AG20443 (cell line): ENCODE results near the gene MCF2L2.
"Not testable (repeated sequence)": the region's sequence is repeated elsewhere in the genome, so short reads cannot be mapped to it uniquely, and the experiment has no call there.

Experiments used
- DNase-seq: peaks from one replicate; pipeline ENCODE4 v3.0.0; 2012; ENCODE audit warnings: low spot score, mixed read lengths

Gene MCF2L2

GRCh38 chr3:183233966-183234365 lies 194.5 kb downstream of the MCF2L2 start:
- no peak for DNase-seq

- no peak for DNase-seq
These were observed 197.6 kb downstream of the MCF2L2 start for GRCh38 chr3:183230826-183231225.

GRCh38 chr3:183230251-183230650 lies 198.2 kb downstream of the MCF2L2 start:
- DNase-seq = not testable (repeated sequence)

GRCh38 chr3:183229178-183229577 lies 199.2 kb downstream of the MCF2L2 start:
- DNase-seq = no peak

DNA sequence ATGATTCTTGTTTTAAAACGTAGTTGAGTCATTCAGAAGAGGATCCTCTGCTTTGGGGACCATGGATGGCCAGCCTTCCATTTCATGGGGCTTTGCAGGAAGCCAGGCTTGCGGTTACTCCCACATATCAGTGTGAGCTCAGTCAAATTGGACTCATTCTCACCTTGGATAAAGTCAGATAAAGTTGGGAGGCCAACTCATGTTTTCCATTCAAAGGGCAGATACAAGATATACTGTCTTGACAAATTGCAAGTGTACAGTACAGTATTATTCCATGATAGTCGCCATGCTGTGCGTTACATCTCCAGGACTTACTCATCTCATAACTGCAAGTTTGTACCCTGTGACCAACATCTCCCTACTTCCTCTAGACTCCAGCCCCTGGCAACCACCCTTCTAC lies 200.8 kb downstream of the MCF2L2 start:
- no peak for DNase-seq

DNA sequence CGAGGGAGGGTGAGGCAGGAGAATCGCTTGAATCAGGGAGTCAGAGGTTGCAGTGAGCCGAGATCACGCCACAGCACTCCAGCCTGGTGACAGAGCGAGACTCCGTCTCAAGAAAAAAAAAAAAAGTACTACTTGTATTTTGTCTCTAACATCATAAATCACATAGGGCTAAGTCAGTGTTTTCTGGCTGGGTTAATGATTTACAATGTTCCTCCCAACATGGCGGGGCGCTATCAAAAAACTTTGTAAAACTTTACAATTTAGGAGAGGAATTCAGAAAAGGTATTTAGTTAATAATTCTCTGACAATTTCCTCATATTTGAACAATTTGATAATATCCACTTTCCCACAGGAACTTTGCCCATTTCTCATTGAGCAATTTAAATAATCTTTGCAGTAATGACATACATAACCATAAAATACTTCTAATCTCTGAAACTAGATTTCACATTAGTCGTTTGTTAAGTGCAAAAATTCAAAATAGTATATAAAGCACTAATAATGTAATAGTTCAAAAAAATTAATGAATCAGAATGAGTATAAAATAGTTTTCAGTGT lies 202.0 kb downstream of the MCF2L2 start:
- no peak for DNase-seq

GRCh38 chr3:183224180-183224970 lies 204.0 kb downstream of the MCF2L2 start:
- DNase-seq = no peak

DNA sequence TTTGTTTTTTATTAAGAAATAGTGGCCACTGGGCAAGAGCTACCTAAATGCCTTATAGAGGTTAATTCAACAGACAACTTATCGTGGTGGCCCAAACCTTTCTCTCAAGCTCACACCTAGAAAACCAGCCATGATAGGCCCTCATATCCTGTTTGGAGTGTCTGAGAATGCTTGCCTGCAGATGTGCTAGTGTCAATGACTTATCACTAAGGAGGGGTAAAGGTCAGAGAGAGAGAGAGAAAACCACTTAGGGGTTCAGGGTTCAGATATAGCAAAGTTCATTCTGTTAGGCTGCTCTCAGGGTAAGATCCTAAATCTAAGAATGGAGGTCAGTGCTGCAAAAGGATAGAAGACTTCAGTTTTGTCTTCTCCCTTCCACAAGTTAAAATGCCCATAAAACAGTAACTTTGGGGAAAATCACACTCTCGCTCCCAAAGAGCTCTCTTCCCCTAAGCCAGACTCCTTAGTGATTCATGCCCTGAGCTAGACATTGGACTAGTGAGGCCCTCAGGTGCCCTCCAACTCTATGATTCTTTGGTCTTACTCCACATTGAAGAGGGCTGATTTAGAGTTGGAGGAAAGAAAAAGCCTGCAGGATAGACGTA lies 205.7 kb downstream of the MCF2L2 start:
- DNase-seq = no peak

GRCh38 chr3:183220828-183221227 lies 207.6 kb downstream of the MCF2L2 start:
- no peak for DNase-seq

DNA sequence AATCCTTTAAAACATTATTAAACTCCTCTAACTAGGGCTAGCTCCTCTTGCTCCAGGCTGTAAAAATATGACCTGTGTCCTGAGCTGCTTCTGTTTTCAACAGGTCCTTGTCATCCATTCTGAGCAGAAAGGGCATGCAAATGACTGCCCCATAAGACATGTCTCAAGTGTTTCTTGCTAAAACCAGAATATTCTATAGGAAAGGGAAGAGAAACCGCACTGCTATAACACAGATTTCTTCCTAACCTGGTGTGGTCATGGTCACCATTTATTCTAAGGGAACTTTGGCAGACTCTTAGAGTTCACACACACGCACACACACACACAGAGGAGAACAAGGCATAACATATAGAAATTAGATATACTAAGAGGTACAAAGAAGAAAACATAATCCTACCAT lies 209.6 kb downstream of the MCF2L2 start:
- no peak for DNase-seq

- no peak for DNase-seq
These were observed 210.7 kb downstream of the MCF2L2 start for GRCh38 chr3:183217548-183218332.

GRCh38 chr3:183215591-183216202 lies 212.7 kb downstream of the MCF2L2 start:
- DNase-seq = no peak

GRCh38 chr3:183214277-183214612 lies 214.2 kb downstream of the MCF2L2 start:
- DNase-seq = no peak

DNA sequence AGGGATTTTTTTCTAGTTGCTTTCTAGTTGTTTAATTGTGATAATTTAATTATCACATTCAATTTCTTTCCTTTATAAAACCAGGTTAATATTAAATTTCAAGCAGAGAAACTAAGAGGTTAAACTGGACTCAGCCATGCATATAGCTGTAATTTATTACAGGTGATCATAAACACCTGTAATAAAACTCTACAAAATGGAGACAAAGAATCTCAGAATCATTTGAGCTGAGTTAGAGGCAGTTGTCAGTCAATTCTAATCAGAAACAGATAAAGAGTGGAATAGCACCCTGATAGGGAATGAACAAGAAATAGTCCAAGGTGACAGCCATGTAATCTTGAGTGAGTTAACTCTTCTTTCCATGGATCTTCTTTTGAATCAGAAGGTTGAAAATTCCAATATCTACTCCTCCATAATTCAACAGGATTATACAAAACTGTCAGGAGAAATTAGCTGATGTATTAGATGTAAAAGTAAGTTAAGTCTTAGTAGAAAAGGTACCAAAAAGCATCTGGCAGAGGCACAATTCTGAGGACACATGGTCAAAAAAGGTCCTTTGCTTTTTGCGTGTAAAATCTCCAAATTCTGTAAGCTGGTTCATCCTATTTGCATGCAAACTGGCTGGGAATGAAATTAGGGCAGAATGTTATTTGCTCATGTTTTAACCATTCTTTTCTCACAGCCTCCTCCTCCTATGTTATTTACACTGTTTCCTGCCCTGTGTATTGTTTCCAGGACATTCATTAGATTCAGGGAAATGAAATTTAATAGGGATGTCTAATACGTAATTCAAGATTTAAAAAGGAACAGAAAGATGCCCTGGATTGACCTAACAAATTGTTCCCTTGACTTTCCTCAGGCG lies 214.8 kb downstream of the MCF2L2 start:
- DNase-seq = no peak

DNA sequence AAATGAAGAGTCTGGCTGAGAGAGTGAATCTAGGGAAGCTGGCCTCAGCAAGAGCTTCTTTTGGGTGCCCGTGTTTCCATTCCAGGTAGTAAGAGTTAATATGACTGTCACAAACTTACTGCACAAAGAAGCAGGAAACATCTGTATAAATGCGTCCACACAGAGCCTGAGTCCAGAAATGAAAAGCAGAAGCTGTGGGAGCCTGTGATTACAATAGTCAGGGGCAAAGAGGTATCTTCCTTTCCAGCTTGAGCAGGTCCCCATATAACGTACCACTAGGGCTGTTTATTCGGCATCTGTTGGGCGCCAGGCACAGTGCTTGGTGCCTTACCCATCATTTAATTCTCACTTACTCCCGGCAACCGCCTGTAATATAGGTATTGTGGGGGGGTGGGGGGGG lies 215.9 kb downstream of the MCF2L2 start:
- DNase-seq = no peak

- DNase-seq = no peak
These were observed 216.3 kb downstream of the MCF2L2 start for GRCh38 chr3:183212096-183212495.

DNA sequence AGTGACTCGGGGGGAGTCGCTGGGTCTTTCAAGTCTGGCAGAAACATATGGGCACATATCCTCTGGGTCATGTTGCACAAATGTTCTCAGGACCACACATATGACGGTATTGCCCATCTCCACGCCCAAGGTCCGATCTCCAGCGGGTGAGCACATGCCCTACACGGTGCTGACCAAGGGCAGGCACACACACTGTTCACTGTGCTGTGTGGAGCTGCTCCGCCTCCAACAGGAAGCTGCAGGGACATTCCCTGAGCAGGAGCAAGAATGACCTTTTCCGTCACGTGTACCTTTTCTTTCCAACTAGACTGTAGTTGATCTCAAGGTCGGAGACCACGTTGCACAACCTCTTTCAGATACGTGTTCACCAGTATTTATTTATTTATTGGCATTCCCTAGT lies 217.1 kb downstream of the MCF2L2 start:
- no peak for DNase-seq

GRCh38 chr3:183210862-183211341 lies 217.5 kb downstream of the MCF2L2 start:
- DNase-seq = no peak

GRCh38 chr3:183210341-183210740 lies 218.1 kb downstream of the MCF2L2 start:
- DNase-seq = no peak

DNA sequence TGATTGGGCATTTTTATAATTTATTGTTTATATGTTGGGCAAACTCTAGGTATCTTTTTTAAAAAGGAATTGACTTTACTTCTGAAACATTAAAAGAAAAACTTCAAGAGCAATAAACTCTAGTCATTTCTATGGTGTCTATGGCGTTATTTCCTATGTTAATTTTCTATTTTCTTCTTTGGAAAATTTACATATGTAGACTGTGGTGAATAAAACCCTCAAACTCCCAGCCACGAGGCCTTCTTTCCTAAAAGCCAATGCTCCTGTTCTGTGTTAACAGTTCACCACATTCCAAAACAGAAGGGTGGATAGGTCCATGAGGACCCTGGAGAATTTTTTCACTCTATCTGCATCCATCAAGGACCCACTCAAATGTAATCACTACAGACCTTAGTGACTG lies 219.6 kb downstream of the MCF2L2 start:
- no peak for DNase-seq

DNA sequence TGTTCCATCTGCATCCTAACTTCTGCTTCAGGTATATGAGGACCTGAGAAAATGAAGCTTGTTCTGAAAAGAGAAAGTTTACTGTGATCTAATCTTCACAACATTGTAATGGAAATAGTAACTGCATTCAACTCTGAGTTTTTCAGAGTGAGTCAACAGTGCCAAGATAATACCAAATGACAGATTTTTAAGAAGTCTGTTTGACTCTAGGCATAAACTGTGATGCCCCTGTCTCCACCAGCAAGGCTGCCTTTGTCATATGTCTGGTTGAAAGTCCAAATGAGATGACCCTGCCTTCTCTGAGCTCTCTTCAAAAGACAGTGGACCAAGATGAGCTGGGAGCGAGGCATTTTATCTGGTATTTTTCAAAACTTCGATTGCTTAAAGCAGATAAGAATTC lies 220.2 kb downstream of the MCF2L2 start:
- no peak for DNase-seq
